HFF-Myc (cell line): ENCODE measurements around the gene NPHP4.

Experiments used
- DNase-seq: peaks from one replicate; pipeline ENCODE4 v3.0.0-alpha.2; 2011; ENCODE audit warnings: low read depth; ENCODE audit errors: extremely low read depth
- H3K4me3 ChIP-seq: replicated peaks from 2 replicates; pipeline ENCODE4 v1.5.1; 2011; ENCODE audit warnings: low read depth, mild to moderate bottlenecking, control low read depth, low read length
- TF ChIP-seq, protein P1 (sequence below): IDR thresholded peaks from 2 replicates; pipeline ENCODE4 v1.5.1; 2012; ENCODE audit warnings: mild to moderate bottlenecking, low read depth, low read length, control low read depth; ENCODE audit errors: missing control alignments

Gene NPHP4

DNA sequence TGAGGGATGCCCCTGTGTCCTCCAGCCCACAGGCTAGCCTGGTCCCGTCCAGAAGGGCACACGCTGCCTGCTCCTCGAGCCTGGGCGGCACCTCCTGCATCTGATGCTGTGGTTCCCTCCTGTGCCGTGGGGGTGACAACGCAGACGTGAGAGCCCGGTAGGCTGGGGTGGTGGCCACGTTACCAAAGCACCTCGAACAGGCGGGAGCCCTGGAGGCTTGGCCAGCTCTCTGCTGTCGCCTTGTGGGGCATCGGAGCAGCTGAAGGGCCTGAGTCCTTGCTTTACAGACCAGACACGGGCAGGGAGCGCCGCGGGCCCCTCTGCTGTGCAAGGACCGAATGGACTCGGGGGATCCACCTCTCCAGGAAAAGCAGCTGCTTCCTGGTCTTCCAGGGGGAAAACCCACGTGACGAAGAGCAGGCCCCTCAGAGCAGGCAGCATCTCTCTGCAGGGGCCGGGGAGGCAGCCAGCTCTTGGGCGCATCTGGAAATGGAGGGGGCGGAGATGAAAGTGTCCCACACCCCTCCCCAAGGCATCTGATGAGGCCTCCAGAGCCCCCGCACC lies 133.3 kb downstream of the NPHP4 start:
- no peak for DNase-seq
- TF ChIP-seq, protein P1, sequence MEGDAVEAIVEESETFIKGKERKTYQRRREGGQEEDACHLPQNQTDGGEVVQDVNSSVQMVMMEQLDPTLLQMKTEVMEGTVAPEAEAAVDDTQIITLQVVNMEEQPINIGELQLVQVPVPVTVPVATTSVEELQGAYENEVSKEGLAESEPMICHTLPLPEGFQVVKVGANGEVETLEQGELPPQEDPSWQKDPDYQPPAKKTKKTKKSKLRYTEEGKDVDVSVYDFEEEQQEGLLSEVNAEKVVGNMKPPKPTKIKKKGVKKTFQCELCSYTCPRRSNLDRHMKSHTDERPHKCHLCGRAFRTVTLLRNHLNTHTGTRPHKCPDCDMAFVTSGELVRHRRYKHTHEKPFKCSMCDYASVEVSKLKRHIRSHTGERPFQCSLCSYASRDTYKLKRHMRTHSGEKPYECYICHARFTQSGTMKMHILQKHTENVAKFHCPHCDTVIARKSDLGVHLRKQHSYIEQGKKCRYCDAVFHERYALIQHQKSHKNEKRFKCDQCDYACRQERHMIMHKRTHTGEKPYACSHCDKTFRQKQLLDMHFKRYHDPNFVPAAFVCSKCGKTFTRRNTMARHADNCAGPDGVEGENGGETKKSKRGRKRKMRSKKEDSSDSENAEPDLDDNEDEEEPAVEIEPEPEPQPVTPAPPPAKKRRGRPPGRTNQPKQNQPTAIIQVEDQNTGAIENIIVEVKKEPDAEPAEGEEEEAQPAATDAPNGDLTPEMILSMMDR, result no peak
- no peak overlapping the region for H3K4me3 ChIP-seq

DNA sequence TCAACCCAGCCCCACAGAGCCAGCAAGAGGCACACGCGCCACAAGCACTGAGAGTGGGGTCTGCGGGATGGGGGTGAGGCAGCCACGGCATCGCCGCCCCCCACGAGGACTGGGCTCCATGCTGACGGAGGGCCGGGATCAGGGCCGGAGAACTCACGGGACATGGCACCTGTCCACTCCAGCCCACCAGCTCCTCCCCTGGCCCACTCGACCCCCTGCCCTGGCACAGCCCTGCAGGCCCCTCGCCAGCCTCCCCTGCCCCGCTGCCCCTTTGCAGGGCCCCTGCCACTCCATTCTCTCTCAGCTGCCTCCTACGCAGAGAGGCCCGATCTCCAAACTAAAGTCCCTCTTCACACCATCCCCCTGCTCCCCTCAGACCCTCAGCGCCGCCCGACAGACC lies 134.0 kb downstream of the NPHP4 start:
- DNase-seq, result no peak
- TF ChIP-seq, protein P1, result no peak

DNA sequence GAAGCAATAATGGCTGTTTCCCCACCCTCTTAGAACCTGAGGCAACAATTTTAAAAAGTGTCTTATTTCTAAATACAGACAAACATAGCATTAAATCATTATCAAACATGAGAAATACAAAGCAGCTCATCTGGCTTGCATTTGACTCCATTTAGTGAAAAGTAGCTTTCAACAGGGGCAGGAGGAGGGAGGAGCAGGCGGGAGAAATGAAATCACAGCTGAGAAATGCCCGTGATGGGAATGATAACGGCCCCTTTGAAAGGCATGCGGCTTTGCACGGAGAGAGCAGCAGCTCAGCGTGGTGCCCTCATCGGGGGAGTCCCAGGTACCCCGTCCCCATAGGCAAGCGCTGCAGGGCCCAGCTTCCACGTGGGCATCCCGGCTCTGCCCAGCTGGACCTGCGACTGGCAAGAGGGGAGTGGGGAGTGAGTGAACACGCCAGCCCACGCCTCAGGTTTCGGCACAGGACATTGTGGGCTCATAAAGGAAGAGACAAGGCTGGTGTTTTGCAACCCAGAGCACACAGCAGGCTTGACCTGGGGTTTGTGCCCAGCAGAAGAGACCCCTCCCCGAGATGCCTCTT lies 134.6 kb downstream of the NPHP4 start:
- TF ChIP-seq, protein P1, result no peak
- no peak overlapping the region for H3K4me3 ChIP-seq
- no peak for DNase-seq

More for the DNA sequence above, 134.0 kb downstream of the NPHP4 start:
- no peak overlapping the region for H3K4me3 ChIP-seq

DNA sequence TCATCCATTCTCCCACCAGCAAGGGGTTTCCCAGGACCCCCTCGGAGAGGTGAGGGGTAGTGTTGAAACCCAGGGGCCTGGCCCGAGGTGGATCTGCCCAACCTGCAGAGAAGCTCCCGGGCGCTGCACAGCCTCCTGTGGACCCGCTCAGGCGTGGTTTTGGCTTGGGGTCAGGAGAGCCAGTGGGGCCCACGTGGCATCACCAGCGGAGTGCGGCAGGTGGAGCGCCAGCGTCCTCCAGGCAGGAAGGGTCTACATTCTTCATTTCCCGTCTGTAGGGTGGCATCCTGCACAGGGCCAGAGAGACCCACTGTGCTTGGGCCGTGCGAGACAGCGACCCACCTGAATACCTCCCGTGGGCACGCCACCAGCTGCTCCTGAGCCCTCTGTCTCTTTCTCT lies 135.2 kb downstream of the NPHP4 start:
- no peak for DNase-seq

DNA sequence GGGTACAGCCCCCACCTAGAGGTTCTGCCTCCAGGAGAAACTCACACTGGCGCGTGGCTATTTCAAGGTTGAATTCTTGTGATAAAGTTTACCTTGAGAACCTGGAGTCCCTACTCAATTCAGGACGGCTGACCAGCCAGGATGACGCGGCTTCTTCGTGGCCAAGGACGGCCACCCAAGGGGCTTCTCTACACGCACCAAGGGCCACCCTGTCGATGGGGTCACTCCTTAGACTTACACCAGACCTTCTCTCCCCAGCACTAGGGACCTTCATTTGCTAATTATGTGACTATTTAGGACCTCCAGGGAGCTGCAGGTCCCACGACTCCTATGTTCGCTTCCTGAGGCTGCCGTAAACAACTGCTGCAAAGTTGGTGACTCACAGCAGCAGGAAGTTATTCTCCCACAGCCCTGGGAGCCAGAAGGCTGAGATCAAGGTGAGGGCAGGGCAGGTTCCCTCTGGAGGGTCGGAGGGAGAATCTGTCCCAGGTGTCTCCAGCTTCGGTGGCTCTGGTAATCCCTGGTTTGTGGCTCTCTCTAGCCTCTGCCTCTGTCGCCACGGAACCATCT lies 135.9 kb downstream of the NPHP4 start:
- H3K4me3 ChIP-seq, result no peak overlapping the region
- DNase-seq, result no peak
- TF ChIP-seq, protein P1, result no peak

More for the DNA sequence above, 135.2 kb downstream of the NPHP4 start:
- no peak overlapping the region for H3K4me3 ChIP-seq
- TF ChIP-seq, protein P1, result no peak

DNA sequence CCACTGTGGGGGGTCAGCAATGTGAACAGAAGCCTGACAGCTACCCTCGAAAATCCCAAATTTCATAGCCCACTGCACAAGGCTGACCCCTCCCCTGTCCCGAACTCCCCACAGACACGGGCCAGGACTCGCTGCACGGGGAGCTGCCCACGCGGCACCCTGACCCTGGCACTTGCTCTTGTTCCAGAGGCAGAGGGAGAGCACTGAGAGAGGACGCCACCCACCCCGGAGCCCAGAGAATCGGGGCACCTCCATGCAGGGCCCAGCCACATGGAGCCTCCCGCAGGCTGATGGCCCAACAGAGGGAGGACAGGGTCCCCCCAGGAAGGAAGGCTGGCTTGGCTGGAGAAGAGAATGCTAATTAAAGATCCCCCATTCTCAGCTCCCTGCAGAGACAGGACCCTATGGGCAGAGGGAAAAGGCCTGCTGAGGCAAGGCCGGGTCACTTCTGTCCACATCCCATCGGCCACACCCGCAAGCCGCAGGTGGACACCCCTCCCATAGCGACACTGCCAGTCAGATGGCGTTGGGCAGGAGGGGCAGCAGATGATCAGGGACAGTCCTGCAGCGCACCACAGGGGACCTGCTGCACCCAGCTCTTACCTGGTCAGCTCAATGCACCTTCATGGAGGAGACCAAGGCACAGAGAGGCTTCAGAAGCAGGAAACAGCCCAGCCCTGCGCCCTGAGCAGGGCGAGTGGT lies 136.9 kb downstream of the NPHP4 start:
- no peak for DNase-seq
- TF ChIP-seq, protein P1, result no peak

More for the DNA sequence above, 136.9 kb downstream of the NPHP4 start:
- no peak overlapping the region for H3K4me3 ChIP-seq
